Endothelial cell of umbilical vein (primary cell): Measurements from ENCODE around the gene NAA20. TPM values are rescaled to one million over a fixed set of nuclear protein-coding genes. Genes with fewer than 3 reads are reported as not detected.

Source experiments
- BruUV-seq: library from RNA; stranded (reverse); fragments of 400-500 nt; replicated peaks from 2 replicates; lab custom pipeline; 2021; lab: Mats Ljungman, UMichigan
- CTCF ChIA-PET: fragments of 300-600, 350-600 bp; sonication (Branson Sonifier 250); formaldehyde crosslinking; loops from one replicate; lab custom pipeline; 2021; ENCODE audit warnings: antibody characterized with exemption, inconsistent platforms; lab: Charles Lee
- POLR2A ChIA-PET: fragments of 300-600, 350-600 bp; sonication (Branson Sonifier 250); formaldehyde crosslinking; loops from one replicate; lab custom pipeline; 2021; ENCODE audit warnings: antibody characterized with exemption, inconsistent platforms; lab: Charles Lee
- DNase-seq: peaks from one replicate; pipeline ENCODE4 v3.0.0-alpha.2; 2011; ENCODE audit warnings: low read depth, low spot score
- FAIRE-seq: peaks from 2 replicates; lab custom pipeline; 2011; peaks lifted over from hg19 to GRCh38; lab: Jason Lieb, UNC
- H2AFZ ChIP-seq: 2 replicates; pipeline ENCODE4 v1.6.0; 2012; ENCODE audit warnings: low read depth, low read length, control low read depth, inconsistent platforms
- H3K27ac ChIP-seq: 2 replicates; pipeline ENCODE4 v1.5.1; 2011; ENCODE audit warnings: low read depth, mild to moderate bottlenecking, control low read depth, low read length, moderate library complexity; ENCODE audit not compliant: insufficient read depth
- H3K27me3 ChIP-seq, 2 experiments: 2 replicates each; pipeline versions ENCODE4 v1.6.0 to v1.6.1; 2011; ENCODE audit warnings: low read length in 2 of 2, mixed read lengths in 1 of 2; ENCODE audit not compliant: control insufficient read depth in 2 of 2, insufficient read depth in 2 of 2
- H3K36me3 ChIP-seq, 2 experiments: 2 replicates in 1 of 2; 3 replicates in 1 of 2; pipeline ENCODE4 v1.5.1; 2011; ENCODE audit warnings: low read length in 2 of 2, mild to moderate bottlenecking in 1 of 2, moderate library complexity in 1 of 2; ENCODE audit not compliant: control insufficient read depth in 2 of 2, insufficient read depth in 2 of 2; ENCODE audit errors: extremely low read depth in 1 of 2
- H3K4me1 ChIP-seq: 3 replicates; pipeline ENCODE4 v1.5.1; 2011; ENCODE audit warnings: mild to moderate bottlenecking, low read length; ENCODE audit not compliant: control insufficient read depth, insufficient read depth; ENCODE audit errors: extremely low read depth
- H3K4me2 ChIP-seq: 2 replicates; pipeline ENCODE4 v1.6.1; 2011; ENCODE audit warnings: low read length, control low read depth, mixed read lengths; ENCODE audit not compliant: insufficient read depth
- H3K4me3 ChIP-seq, 3 experiments: fragments of 200-600 bp in 1 of 3; sonication (generic), shearing (Covaris generic) in 1 of 3; replicated peaks in 1 of 3; 2 replicates each; pipeline ENCODE4 v1.5.1; 2011 to 2016; ENCODE audit warnings: control low read depth in 3 of 3, low read length in 3 of 3, mild to moderate bottlenecking in 2 of 3, inconsistent platforms in 1 of 3, low read depth in 1 of 3, moderate library complexity in 1 of 3; ENCODE audit not compliant: insufficient read depth in 1 of 3
- H3K79me2 ChIP-seq: 2 replicates; pipeline ENCODE4 v1.6.0; 2012; ENCODE audit warnings: low read length, inconsistent platforms; ENCODE audit not compliant: control insufficient read depth, insufficient read depth
- H3K9ac ChIP-seq: replicated peaks from 2 replicates; pipeline ENCODE3; 2011; ENCODE audit warnings: low read length, control low read depth; ENCODE audit not compliant: insufficient read depth; ENCODE audit errors: extremely low read depth
- H3K9me1 ChIP-seq: replicated peaks from 3 replicates; pipeline ENCODE4 v1.6.0; 2011; ENCODE audit warnings: mild to moderate bottlenecking, low read length; ENCODE audit not compliant: control insufficient read depth, insufficient read depth; ENCODE audit errors: extremely low read depth
- H3K9me3 ChIP-seq: replicated peaks from 2 replicates; pipeline ENCODE4 v1.5.1; 2012; ENCODE audit warnings: low read length, inconsistent platforms; ENCODE audit not compliant: control insufficient read depth, insufficient read depth
- H4K20me1 ChIP-seq: replicated peaks from 2 replicates; pipeline ENCODE3; 2011; ENCODE audit warnings: mild to moderate bottlenecking, low read length; ENCODE audit not compliant: control insufficient read depth, insufficient read depth; ENCODE audit errors: extremely low read depth
- EZH2 ChIP-seq: IDR thresholded peaks from 2 replicates; pipeline ENCODE4 v1.6.1; 2012; ENCODE audit warnings: borderline replicate concordance, low read depth, mild to moderate bottlenecking, moderate library complexity, low read length, inconsistent platforms; ENCODE audit not compliant: severe bottlenecking
- FOS ChIP-seq: IDR thresholded peaks from 2 replicates; pipeline ENCODE4 v1.6.1; 2011; ENCODE audit warnings: mild to moderate bottlenecking, low read length, moderate library complexity, borderline replicate concordance; ENCODE audit not compliant: insufficient read depth
- GATA2 ChIP-seq: IDR thresholded peaks from 2 replicates; pipeline ENCODE4 v1.7.0; 2011; ENCODE audit warnings: low read depth, mild to moderate bottlenecking, moderate library complexity, mixed read lengths, low read length; ENCODE audit not compliant: insufficient read length, insufficient read depth
- JUN ChIP-seq: IDR thresholded peaks from 2 replicates; pipeline ENCODE4 v1.6.1; 2011; ENCODE audit warnings: borderline replicate concordance, low read depth; ENCODE audit not compliant: insufficient read length, insufficient read depth
- MAX ChIP-seq: IDR thresholded peaks from 2 replicates; pipeline ENCODE4 v1.6.1; 2011; ENCODE audit not compliant: insufficient read depth, insufficient read length
- MYC ChIP-seq: IDR thresholded peaks from one replicate; pipeline ENCODE4 v1.6.1; 2011; ENCODE audit warnings: mild to moderate bottlenecking, low read depth, low read length
- POLR2A ChIP-seq: IDR thresholded peaks from 2 replicates; pipeline ENCODE4 v1.6.1; 2012; ENCODE audit warnings: low read depth, mild to moderate bottlenecking, control low read depth, low read length
- POLR2AphosphoS5 ChIP-seq: IDR thresholded peaks from 2 replicates; pipeline ENCODE4 v1.6.1; 2012; ENCODE audit warnings: low read depth, mild to moderate bottlenecking, control low read depth, low read length, moderate library complexity; ENCODE audit not compliant: insufficient read depth
- dilution Hi-C: fragments of 300-500 bp; cut with MboI; formaldehyde crosslinking; loops from one replicate; pipeline ENCODE4 v1.15.0; 2019; ENCODE audit warnings: low sequenced_read_pairs; ENCODE audit not compliant: extremely low pct_ligation_motif_present
- intact Hi-C: fragments of 100-400 bp; cut with micrococcal nuclease; formaldehyde crosslinking; loops from one replicate; pipeline ENCODE4 v1.10.0; 2022
- polyA plus RNA-seq, 4 experiments: library from polyadenylated mRNA; depleted of rRNA in 3 of 4; stranded (reverse) in 3 of 4; unstranded in 1 of 4; fragments of >200 nt; gene quantifications; 2 replicates each; pipeline versions ENCODE4 v1.2.1 to v1.2.3, GENCODE V29; 2011 to 2012; ENCODE audit warnings: missing spikeins in 1 of 4
- total RNA-seq: library from RNA; stranded (reverse); gene quantifications from 2 replicates; pipeline ENCODE4 v1.2.3, GENCODE V29; 2021
- TF ChIP-seq, protein P1 (sequence below), 2 donors: IDR thresholded peaks; 1 replicate in 1 of 2; 2 replicates in 1 of 2; pipeline ENCODE4 v1.5.1; 2011; ENCODE audit warnings: low read length in 2 of 2, mild to moderate bottlenecking in 2 of 2, moderate library complexity in 2 of 2, control low read depth in 1 of 2, inconsistent platforms in 1 of 2, low read depth in 1 of 2; ENCODE audit not compliant: insufficient read depth in 1 of 2; ENCODE audit errors: extremely low read depth in 1 of 2

NAA20 gene
- total and polyA plus RNA-seq, 2 donors (not counting 3 experiments of a cell fraction or from before 2014, with no cell fraction given) = 48.6 to 77.3 TPM

DNA sequence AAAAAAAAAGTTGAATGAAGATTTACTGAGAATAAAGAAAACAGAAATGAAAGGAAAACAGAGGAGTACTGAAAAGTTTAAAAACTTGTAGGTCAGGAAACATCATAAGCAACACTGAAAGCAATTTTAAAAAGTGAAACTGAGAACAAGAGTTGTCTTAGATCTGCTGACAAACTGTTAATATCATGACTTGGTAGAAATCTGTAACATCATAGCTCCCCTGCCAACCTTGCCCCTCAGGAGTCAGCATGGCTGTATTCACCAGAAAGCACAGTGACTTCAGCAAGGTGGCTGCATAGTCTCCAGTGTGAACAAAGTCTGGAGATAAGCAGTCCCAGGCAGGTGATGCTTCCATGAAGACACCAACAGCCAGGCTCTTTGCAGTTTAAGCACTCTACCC, 5.3 kb downstream of the NAA20 start:
- dilution Hi-C loops (no loop called here), intact Hi-C loops (no loop called here)
- no peak overlapping the region for H3K27ac ChIP-seq

More for the DNA sequence above, 5.3 kb downstream of the NAA20 start:
- H4K20me1 ChIP-seq = peaks cover 5% of the 10 kb centered on the region
- no peak overlapping the region for H3K4me3 ChIP-seq
- no peak for FAIRE-seq
- POLR2A ChIA-PET = no interaction called here
- H3K9ac ChIP-seq = no peak overlapping the region
- TF ChIP-seq GATA2 = no peak
- TF ChIP-seq, protein P1, sequence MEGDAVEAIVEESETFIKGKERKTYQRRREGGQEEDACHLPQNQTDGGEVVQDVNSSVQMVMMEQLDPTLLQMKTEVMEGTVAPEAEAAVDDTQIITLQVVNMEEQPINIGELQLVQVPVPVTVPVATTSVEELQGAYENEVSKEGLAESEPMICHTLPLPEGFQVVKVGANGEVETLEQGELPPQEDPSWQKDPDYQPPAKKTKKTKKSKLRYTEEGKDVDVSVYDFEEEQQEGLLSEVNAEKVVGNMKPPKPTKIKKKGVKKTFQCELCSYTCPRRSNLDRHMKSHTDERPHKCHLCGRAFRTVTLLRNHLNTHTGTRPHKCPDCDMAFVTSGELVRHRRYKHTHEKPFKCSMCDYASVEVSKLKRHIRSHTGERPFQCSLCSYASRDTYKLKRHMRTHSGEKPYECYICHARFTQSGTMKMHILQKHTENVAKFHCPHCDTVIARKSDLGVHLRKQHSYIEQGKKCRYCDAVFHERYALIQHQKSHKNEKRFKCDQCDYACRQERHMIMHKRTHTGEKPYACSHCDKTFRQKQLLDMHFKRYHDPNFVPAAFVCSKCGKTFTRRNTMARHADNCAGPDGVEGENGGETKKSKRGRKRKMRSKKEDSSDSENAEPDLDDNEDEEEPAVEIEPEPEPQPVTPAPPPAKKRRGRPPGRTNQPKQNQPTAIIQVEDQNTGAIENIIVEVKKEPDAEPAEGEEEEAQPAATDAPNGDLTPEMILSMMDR (IDR thresholded peaks at IDR 0.05; ENCODE audit: extremely low read depth in 1 of 2, insufficient read depth in 1 of 2, low read depth in 1 of 2, low read length in 2 of 2) = no peak
- no peak for TF ChIP-seq FOS
- TF ChIP-seq MYC = no peak
- TF ChIP-seq JUN = no peak
- no peak for TF ChIP-seq POLR2AphosphoS5
- no peak for TF ChIP-seq EZH2
- TF ChIP-seq POLR2A = no peak
- no peak for TF ChIP-seq MAX
- H2AFZ ChIP-seq = no peak overlapping the region
- no peak overlapping the region for H3K4me2 ChIP-seq
- no peak for DNase-seq
- H3K27me3 ChIP-seq = no peaks in the 10 kb centered on the region
- H3K4me1 ChIP-seq = peaks cover 8% of the 10 kb centered on the region
- CTCF ChIA-PET = no interaction called here
- no TSS peak for BruUV-seq
- H3K36me3 ChIP-seq = peaks cover 5 to 11% of the 10 kb centered on the region in 2 experiments
- H3K79me2 ChIP-seq = peaks cover 86% of the 10 kb centered on the region
- H3K9me1 ChIP-seq = no peaks in the 10 kb centered on the region
- no peaks in the 10 kb centered on the region for H3K9me3 ChIP-seq
